ENCODE results near the gene CDK19.
"Not testable (repeated sequence)": the region's sequence is repeated elsewhere in the genome, so short reads cannot be mapped to it uniquely, and the experiment has no call there.

CDK19 gene

DNA sequence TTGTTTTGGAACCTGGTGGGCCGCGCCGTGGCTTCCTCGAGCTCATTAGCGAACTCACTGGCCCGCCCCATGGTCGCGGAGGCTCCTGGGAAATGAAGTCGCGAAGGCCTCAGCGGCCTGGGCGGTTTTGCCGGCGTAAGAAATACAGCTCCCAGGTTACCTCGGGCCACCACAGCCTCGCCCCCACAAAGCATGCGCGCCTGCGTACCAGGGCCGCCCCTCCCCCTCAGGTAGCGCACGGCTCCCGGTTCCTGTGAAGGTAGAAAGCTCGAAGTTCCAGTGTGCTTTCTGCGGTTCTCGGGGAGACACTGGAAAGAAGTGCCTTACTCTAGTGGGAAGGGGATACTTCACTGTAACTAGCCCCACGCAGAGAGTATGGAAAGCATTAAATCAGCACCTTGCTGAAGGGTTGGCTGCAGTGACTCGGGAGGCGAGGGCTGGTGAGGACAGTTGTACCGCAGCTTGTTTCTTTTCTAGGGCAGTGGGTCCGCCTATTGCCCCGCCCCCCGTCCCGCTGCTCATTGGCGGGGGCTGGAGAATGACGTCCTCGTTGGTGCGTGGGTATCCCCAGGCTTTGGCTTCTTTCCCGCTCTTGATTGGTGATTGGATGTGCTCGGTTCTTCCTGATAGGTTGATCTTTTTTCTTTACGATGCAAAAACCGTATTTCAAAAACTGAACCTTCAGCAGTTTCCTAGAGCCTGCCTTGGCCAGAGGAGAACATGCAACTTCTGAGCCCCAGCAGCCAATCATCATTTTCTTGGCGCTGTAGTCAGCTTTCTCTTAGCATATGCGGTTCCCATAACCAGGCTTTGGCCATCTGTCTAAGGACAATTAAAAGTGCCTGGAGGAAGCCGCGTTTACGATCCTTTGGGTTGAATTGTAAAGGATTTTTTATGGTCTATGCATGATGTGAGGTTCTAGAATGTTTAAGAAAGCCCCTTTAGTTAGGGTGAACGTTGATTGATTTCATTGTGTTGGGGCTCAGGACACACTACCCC, at the start of gene CDK19:
Gene CDK19, minus strand, starts transcription at position 59 of the 999 bp plus-strand sequence. CDS start 333 bp downstream, outside the sequence.
- peak; percentile 97 for DNase-seq

DNA sequence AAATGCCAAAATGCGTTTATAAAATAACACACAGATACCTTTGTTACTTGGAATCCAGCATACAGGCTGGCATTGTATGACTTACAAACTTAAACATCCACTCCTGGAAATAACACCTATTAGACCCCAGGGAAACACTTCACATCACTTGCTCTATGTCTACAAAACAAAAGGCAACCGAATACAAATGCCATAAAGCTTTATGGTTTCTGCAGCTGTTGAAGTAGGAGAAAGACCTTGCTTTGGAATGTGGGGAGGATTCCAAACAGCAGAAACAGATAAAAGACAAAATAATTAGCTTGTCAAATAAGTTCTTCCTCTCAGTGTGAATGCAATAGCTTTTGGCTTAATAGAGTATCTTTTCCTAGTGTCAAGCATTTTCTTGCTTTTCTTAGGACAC, 49.6 kb upstream of the CDK19 start:
- DNase-seq = no peak

DNA sequence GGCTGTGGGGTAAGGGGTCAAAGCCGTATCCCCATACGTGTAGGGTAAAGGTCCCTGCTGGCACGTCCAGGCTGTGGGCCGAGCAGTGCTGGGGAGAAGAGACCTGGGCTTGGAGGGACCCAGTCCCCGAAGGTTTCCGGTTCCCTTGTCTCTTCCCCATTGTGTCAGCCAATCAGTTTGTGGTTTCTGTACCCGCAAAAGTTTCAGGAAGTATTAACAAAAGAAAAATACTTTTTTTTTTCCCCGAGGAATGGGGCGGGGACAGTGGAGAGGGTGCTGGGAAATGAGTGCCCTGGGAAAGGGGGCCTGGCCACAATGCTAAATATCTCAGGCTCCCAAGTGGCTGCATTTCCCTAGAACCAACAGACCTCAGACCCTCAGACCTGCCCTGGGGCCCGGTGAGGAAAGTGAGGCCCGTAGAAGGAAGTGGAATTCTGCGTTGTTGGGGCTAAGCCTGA, 44.1 kb upstream of the CDK19 start:
- no peak for DNase-seq

DNA sequence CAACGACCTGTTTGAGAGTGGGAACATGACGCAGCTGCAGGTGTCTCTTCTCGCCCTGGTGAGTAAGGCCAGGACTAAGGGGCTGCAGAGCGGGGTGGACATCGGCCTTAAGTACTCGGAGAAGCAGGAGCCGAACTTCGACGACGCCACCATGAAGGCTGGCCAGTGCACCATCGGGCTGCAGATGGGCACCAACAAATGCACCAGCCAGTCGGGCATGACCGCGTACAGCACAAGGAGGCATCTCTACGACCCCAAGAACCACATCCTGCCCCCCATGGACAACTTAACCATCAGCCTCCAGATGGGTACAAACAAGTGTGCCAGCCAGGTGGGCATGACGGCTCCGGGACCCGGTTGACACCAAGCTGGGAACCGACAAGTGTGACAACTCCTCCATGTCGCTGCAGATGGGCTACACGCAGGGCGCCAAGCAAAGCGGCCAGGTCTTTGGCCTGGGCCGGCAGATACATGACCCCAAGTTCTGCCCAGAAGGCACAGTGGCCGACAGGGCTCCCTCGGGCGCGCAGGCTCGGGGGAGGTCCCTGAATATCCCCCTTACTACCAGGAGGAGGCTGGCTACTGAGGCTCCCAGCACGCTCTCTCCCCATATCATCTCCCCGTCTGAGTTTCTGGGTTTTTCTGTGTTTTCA, 43.4 kb upstream of the CDK19 start:
- DNase-seq = no peak

DNA sequence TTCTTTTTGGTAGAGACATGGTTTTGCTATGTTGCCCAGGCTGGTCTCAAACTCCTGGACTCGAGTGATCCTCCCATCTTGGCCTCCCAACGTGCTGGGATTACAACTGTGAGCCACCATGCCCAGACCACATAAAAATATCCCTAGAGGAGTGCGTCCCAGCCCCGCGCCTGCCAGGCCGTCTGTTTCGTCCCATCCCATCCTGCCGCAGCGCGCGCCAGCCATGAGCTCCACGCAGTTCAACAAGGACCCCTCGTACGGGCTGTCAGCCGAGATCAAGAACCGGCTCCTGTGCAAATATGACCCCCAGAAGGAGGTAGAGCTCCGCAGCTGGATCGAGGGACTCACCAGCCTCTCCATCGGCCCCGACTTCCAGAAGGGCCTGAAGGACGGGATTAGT, 42.7 kb upstream of the CDK19 start:
- DNase-seq = no peak

DNA sequence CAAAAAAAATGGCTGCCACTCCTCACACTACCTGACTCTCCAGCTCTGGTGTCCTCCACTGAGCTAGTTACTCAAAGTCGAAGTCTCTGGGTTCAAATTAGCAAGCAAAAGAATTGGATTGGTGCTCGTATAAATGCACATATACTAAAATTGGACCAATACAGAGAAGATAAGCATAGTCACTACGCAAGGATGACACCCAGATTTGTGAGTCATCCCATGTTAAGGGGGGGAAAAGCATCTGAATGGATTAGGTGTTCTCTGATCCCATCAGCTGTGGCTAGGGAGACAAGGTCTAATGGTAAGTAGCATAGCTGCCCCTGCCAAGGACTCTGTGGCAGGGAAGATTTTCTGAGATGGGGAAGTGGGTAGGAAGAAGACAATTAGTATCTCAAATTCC, 41.0 kb upstream of the CDK19 start:
- DNase-seq = no peak

DNA sequence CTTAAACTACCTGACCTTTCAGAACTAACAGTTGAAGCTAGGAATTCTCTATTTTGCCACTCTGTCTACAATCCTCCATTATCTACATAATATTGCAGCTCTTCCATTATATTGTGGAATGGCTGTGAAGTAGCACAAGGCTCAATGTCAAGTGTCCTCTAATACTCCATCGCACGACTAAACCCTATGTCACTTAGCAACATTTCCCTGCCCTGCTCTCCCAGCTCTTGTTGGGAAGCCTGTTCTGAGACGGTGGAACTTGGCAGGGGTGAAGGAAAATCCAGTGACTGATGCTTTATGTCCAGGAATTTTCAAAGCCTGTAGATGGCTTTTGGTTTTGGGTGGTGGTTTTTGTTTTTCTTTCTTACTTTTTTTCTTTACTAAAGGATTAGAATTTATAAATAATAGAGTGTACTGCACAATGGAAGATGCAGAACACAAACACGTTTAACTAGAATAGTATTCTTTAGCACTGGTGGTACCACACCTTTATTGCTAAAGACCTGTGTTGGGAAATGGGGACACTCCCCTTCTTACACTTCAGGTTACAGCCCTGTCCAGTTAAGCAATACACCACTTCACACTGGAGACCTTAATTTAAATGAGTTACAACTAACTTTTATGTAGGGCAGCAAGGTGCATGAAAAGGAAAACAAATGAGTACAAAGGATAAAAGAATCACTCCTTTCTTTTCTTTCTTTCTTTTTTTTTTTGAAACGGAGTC, 38.6 kb upstream of the CDK19 start:
- no peak for DNase-seq

DNA sequence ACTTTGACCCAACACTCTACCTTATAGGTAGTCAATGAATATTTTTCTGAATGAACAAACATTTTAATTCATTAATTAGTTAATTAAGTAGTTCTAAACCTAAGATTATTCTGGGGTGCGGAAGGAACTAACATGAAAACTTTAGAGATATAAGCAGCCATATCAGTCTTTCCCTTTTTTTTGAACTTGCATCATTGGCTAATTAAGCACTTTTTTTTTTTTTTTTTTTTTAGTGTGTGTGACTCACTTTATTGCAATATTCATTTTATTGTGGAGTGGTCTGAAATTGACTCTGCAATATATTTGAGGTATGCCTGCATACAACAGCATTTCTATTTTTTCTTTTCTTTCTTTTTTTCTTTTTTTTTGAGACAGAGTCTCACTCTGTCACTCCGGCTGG, 37.5 kb upstream of the CDK19 start:
- no peak for DNase-seq

DNA sequence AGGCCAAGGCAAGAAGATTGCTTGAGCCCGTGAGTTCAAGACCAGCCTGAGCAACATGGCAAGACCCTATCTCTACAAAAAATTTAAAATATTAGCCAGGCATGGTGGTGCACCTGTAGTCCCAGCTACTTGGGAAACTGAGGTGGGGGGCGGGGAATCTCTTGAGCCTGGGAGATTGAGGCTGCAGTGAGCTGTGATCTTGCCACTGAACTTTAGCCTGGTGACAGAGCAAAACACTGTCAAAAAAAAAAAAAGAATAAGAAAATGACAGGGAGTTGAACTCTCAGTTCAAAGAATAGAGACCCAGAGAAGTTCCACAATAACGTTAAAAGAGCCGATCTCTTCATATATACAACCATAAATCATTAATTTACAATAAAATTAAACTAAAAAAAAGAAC, 34.5 kb upstream of the CDK19 start:
- no peak for DNase-seq

DNA sequence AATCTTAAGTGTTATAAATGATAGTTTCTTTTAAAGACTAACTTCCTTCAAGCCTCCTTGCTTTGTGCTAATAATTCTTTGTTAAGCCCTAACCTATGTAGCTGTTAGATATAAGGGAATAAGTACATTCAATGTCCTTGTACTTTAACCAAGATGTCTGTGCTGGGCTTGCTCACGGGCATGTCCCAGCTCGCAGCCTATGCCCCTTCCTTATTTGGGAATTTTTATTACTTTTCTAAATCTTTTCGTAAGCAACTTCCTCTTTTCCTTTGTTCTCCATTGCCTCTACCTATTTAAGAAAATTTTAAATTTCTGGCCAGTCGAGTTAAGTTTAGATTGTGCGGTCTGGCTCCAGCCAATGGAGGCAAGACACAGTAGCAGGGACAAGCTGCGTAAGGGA, 26.0 kb upstream of the CDK19 start:
- DNase-seq = no peak

DNA sequence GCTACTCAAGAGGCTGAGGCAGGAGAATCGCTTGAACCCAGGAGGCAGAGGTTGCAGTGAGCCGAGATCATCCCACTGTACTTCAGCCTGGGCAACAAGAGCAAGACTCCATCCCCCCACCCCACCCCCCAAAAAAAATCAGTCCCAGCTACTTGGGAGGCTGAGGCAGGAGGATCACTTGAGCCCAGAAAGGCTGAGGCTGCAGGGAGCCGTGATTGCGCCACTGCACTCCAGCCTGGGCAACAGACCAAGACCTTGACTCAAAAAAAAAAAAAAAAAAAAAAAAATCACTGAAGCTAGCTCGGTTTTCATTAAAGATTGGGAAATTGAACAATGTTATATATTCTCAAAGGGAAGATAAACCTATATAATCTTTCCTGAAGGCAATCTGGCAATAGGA, 20.5 kb upstream of the CDK19 start:
- DNase-seq = not testable (repeated sequence)

DNA sequence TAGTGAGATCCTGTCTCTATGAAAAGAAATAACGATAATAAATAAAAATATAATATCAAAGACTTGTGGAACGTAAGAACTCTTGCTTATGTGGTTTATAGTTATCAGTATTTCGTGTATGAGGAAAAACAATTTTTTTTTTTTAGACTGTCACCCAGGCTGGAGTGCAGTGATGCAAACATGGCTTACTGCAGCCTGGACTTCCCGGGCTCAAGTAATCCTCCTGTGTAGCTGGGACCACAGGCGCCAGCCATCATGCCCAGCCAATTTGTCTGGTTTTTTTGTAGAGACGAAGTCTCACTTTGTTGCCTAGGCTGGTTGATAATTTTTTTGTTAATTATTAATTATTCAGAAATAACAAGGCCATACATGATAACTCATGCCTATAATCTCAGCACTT, 18.6 kb upstream of the CDK19 start:
- no peak for DNase-seq

DNA sequence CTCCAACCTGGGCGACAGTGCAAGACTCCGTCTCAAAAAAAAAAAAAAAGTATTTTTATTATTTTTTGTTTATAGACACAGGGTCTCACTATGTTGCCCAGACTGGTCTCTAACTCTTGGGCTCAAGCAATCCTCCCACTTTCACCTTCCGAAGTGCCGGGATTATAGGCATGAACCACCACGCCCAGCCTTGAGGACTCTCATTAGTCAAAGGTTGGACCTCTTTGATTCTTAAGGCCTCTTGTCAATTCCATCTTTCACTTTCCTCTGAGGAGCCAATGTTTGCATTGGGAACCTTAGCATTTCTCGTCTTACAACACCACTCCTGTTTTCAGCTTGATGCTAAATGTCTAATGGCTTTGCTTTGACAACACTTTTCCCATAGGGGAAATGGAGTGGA, 16.1 kb upstream of the CDK19 start:
- DNase-seq = no peak

DNA sequence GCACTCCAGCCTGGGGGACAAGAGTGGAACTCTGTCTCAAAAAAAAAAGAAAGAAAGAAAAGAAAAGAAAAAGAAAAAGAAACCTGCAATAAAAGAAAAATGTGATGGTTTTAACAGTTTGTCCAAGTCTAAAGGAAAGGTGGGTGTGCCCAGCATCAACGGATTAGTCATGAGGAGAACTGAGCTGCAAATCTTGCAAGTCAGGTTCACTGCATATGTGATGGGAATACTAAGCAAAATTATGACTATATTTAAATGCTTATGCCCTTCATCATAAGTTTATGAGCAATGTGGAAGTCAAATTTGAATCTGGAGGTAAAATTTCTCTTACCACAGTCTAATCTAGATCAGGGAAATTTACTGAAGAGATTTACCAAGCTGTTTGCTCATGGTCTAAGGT, 13.1 kb upstream of the CDK19 start:
- no peak for DNase-seq

DNA sequence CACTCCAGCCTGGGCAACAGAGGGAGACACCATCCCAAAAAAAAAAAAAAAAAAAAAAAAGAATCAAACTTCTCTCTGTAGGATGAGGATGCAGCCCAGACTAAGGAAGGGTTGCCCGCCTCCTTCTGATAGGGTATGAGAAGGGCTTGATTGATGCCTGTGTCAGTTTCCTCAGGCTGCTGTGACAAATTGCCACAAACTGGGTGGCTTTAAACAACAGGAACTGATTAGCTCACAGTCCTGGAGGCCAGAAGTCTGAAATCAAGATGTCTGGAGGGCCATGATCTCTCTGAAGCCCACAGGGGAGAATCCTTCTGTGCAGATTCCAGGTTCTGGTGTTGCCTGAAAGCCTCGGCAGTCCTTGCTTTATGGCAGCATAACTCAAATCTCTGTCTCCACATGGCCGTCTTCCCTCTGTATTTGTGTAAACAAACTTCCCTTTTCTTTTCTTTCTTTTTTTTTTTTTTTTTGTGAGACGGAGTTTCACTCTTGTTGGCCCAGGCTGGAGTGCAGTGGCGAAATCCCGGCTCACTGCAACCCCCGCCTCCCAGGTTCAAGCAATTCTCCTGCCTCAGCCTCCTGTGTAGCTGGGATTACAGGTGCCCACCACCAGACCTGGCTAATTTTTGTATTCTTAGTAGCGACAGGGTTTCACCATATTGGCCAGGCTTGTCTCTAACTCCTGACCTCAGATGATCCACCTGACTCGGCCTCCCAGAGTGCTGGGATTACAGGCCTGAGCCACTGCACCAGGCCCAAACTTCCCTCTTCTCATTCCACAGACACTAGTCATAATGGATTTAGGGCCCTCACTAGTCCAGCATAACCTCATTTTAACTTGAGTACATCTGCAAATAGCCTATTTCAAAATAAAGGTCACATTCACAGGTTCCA, 11.2 kb upstream of the CDK19 start:
- no peak for DNase-seq

DNA sequence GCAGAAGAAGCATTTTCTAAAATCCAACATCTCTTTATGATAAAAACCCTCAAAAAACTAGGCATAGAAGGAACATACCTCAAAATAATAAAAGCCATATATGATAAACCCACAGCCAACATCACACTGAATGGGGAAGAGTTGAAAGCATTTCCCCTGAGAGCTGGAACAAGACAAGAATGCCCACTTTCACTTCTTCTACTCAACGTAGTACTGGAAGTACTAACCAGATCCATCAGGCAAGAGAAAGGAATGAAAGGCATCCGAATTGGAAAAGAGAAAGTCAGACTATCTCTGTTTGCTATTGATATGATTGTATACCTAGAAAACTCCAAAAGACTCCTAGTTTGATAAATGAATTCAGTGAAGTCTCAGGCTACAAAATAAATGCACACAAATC, 7.9 kb upstream of the CDK19 start:
- no peak for DNase-seq

DNA sequence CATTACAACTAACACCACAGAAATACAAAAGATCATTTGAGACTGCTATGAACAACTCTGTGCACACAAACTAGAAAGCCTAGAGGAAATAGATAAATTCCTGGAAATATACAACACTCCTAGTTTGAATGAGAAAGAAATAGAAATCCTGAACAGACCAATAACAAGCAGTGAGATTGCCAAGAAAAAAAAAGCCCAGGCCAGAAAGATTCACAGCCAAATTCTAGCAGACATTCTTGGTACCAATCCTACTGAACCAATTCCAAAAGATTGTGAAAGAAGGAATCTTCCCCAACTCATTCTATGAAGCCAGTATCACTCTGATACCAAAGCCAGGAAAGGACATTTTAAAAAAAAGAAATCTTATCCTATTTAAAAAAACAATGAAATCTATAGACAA, 7.0 kb upstream of the CDK19 start:
- no peak for DNase-seq

DNA sequence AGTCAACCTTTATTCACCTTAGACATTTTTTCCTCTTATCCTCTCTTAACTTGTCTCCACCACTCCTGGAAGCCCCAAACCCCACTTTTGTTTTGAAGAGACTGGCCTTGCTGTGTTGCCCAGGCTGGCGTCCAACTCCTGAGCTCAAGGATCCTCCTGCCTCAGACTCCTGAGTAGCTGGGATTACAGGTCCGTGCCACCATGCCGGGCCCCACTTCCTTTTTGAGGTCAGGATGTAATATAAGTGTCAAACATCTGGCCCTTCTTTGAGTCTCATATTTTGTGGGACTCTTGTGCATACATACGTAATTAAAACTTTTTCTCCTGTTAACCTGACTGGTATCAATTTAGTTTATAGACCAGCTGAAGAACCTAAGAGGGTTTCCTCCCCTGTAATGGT, 1.4 kb upstream of the CDK19 start:
- no peak for DNase-seq

DNA sequence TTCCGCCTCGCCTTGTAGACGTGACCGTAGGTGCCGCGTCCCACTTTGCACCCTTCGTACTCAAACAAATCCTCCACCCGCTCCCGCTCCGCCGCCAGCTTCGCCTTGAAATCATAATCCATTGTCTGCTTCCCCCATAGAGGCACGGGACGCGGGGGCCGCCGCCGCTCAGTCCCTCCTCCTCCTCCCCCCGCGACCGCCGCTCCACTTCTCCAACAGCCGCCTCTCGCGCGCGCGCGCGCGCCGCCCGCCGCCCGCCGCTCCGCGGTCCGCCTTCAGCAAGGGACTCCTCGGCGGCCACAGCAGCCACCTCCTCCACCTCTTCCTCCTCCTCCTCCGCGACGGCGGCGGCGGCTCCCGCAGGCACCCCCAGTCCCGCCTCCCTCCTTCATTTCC, 256 bp downstream of the CDK19 start:
- no peak for DNase-seq

DNA sequence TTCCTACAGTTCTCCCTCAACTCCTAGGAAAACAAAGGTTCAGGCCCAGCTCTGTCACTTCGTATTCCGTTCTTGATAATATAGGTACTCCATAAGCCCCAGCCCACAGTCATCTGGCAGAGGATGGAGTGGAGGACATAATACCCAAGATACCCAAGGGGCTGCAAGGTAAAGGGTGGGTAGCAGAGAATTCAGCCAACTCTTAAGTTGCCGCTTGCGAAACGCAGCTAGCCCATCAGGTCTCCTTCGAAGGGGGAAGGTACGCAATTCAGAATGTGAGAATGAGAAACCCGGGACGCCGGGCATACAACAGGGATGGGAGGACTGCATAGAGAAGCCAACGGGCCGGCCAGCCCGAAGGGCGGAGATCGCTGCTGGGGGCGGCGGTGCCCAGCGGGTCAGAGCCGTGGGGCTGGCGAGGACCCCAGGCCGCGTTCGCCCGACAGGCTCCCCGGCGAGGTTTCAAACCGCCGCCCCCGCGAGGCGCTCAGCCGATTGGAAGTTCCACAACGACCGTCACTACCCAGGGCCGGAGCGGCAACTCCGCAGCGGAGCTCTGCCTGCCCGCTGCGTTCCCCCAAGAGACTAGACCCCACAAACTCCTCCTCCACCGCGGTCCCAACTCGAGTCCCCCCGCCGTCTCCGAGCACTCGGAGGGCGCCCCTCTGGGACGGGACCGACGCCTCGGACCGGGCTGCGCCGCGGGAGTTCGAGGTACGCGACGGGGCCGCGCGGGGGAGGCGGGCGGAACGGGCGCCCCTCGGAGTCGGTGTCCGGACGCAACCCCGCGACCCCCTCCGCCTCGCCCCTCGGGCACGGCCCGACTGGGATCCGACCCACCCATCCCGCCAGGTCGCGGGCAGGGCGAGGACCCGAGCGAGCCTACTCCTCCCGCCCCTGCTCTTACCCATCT, 911 bp downstream of the CDK19 start:
- peak; percentile 37 for DNase-seq
